HepG2 (cell line): Measurements from ENCODE around the gene MECR. TPM values are rescaled to one million over a fixed set of nuclear protein-coding genes. Genes with fewer than 3 reads are reported as not detected.

ENCODE experiments used
- ATAC-seq: fragments of 200-7000 bp; cut with Tn5 transposase; 3 replicates; pipeline ENCODE4 v1.9.1; 2020; ENCODE audit warnings: mild to moderate bottlenecking, moderate library complexity
- BruUV-seq: library from RNA; stranded (reverse); fragments of 400-500 nt; replicated peaks from 2 replicates; lab custom pipeline; 2021; lab: Mats Ljungman, UMichigan
- CTCF ChIA-PET: fragments of 300-600 bp; formaldehyde crosslinking; extraction: SDS; loops from one replicate; lab custom pipeline; 2021; ENCODE audit warnings: low total read pairs, inconsistent platforms, low intra/inter-chr PET ratio; lab: Yijun Ruan, JAX
- POLR2A ChIA-PET: fragments of 350-600 bp; sonication (Branson Sonifier 250); formaldehyde crosslinking; loops from one replicate; lab custom pipeline; 2020; ENCODE audit warnings: antibody characterized with exemption, inconsistent platforms; lab: Yijun Ruan, JAX
- DNase-seq: peaks from one replicate; pipeline ENCODE4 v3.0.0-alpha.2; 2015; ENCODE audit warnings: low spot score
- FAIRE-seq: peaks from 3 replicates; lab custom pipeline; 2011; peaks lifted over from hg19 to GRCh38; lab: Jason Lieb, UNC
- H2AFZ ChIP-seq: one replicate; pipeline ENCODE4 v1.6.1; 2011; ENCODE audit warnings: low read length, inconsistent platforms
- H3K27ac ChIP-seq: fragments of 300-600 bp; 3 replicates; pipeline ENCODE4 v1.8.0; 2011; ENCODE audit warnings: mixed run types, mild to moderate bottlenecking, mixed read lengths, low read length, inconsistent platforms; ENCODE audit not compliant: insufficient read depth; ENCODE audit errors: extremely low read length
- H3K27me3 ChIP-seq, 2 experiments: fragments of 200-600 bp in 1 of 2; 2 replicates in 1 of 2; 3 replicates in 1 of 2; pipeline versions ENCODE4 v1.6.0 to v1.8.0; 2011; ENCODE audit warnings: low read length in 2 of 2, mild to moderate bottlenecking in 2 of 2, moderate library complexity in 2 of 2, inconsistent platforms in 1 of 2; ENCODE audit not compliant: insufficient read depth in 2 of 2, control insufficient read depth in 1 of 2
- H3K36me3 ChIP-seq, 2 experiments: fragments of 200-600 bp in 1 of 2; replicated peaks in 1 of 2; 2 replicates in 1 of 2; 3 replicates in 1 of 2; pipeline versions ENCODE4 v1.5.1 to v1.8.0; 2011; ENCODE audit warnings: low read length in 2 of 2, inconsistent platforms in 1 of 2; ENCODE audit not compliant: insufficient read depth in 2 of 2, control insufficient read depth in 1 of 2
- H3K4me1 ChIP-seq: 2 replicates; pipeline ENCODE4 v1.5.1; 2012; ENCODE audit warnings: low read length, inconsistent platforms; ENCODE audit not compliant: insufficient read depth
- H3K4me2 ChIP-seq: 2 replicates; pipeline ENCODE4 v1.6.0; 2011; ENCODE audit warnings: low read depth, low read length, inconsistent platforms
- H3K4me3 ChIP-seq, 3 experiments: fragments of 200-600 bp in 1 of 3; sonication (generic), shearing (Covaris generic) in 1 of 3; replicated peaks in 1 of 3; 2 replicates each; pipeline ENCODE4 v1.5.1; 2011 to 2016; ENCODE audit warnings: low read length in 3 of 3, inconsistent platforms in 2 of 3, low read depth in 2 of 3, mild to moderate bottlenecking in 2 of 3, control low read depth in 1 of 3, mixed read lengths in 1 of 3; ENCODE audit not compliant: insufficient read depth in 1 of 3
- H3K79me2 ChIP-seq: one replicate; pipeline ENCODE4 v1.6.1; 2011; ENCODE audit warnings: low read length, inconsistent platforms; ENCODE audit not compliant: insufficient read depth
- H3K9ac ChIP-seq: 2 replicates; pipeline ENCODE4 v1.6.0; 2011; ENCODE audit warnings: mild to moderate bottlenecking, low read depth, low read length, inconsistent platforms; ENCODE audit not compliant: insufficient read depth
- H3K9me3 ChIP-seq: 2 replicates; pipeline ENCODE4 v1.5.1; 2012; ENCODE audit warnings: mild to moderate bottlenecking, low read length
- H4K20me1 ChIP-seq: 2 replicates; pipeline ENCODE4 v1.6.0; 2011; ENCODE audit warnings: inconsistent platforms, mild to moderate bottlenecking, low read length, moderate library complexity; ENCODE audit not compliant: insufficient read depth
- CHD4 ChIP-seq: fragments of 200-600 bp; sonication (generic); IDR thresholded peaks from 2 replicates; pipeline ENCODE4 v1.7.0; 2017; ENCODE audit warnings: mild to moderate bottlenecking, low read length, borderline replicate concordance
- CREB1 ChIP-seq, 2 experiments: fragments of 450-650 bp in 1 of 2; IDR thresholded peaks; 2 replicates each; pipeline ENCODE4 v1.6.1; 2016 to 2017; ENCODE audit warnings: control low read depth in 1 of 2, mild to moderate bottlenecking in 1 of 2, missing compliant biosample characterization in 1 of 2, missing genetic modification characterization in 1 of 2
- ETS1 ChIP-seq: sonication (generic); formaldehyde crosslinking; IDR thresholded peaks from 2 replicates; pipeline ENCODE4 v1.4.0; 2020; ENCODE audit warnings: missing genetic modification reagents
- KDM1A ChIP-seq: IDR thresholded peaks from 2 replicates; pipeline ENCODE4 v1.6.1; 2016; ENCODE audit warnings: missing compliant biosample characterization
- LCORL ChIP-seq, 2 experiments: fragments of 450-650 bp in 1 of 2; sonication (generic) in 1 of 2; formaldehyde crosslinking in 1 of 2; IDR thresholded peaks; 2 replicates each; pipeline versions ENCODE4 v1.5.0 to v1.6.1; 2017 to 2020; ENCODE audit warnings: antibody characterized with exemption in 1 of 2, missing genetic modification reagents in 1 of 2
- SOX6 ChIP-seq, 2 experiments: fragments of 450-650 bp in 1 of 2; sonication (generic) in 1 of 2; formaldehyde crosslinking in 1 of 2; IDR thresholded peaks; 2 replicates each; pipeline versions ENCODE4 v1.4.0 to v1.6.1; 2017 to 2020; ENCODE audit warnings: antibody characterized with exemption in 1 of 2, mild to moderate bottlenecking in 1 of 2, missing genetic modification reagents in 1 of 2
- YY1 ChIP-seq: IDR thresholded peaks from 2 replicates; pipeline ENCODE4 v1.6.1; 2011; ENCODE audit warnings: low read length, low read depth, moderate library complexity, mild to moderate bottlenecking; ENCODE audit not compliant: insufficient read depth, insufficient replicate concordance
- ZFP36L1 ChIP-seq: sonication (generic); formaldehyde crosslinking; IDR thresholded peaks from 2 replicates; pipeline ENCODE4 v1.8.0; 2022; ENCODE audit warnings: mild to moderate bottlenecking, missing genetic modification reagents, moderate library complexity
- ZMYM3 ChIP-seq: sonication (generic); formaldehyde crosslinking; IDR thresholded peaks from 2 replicates; pipeline ENCODE4 v1.5.1; 2020; ENCODE audit warnings: mild to moderate bottlenecking, missing genetic modification reagents
- ZNF24 ChIP-seq: fragments of 450-650 bp; IDR thresholded peaks from 2 replicates; pipeline ENCODE4 v1.6.1; 2017; ENCODE audit warnings: antibody characterized with exemption, mild to moderate bottlenecking
- ZNF629 ChIP-seq: sonication (generic); formaldehyde crosslinking; conservative IDR thresholded peaks from 2 replicates; pipeline ENCODE4 v1.5.0; 2020; ENCODE audit warnings: missing genetic modification reagents
- WGBS: methylation state at CpG from one replicate; pipeline ENCODE4 v1.1.6; 2017; ENCODE audit warnings: low lambda C conversion rate; 5-methylcytosine and 5-hydroxymethylcytosine counted together
- in situ Hi-C: cut with HindIII; loops from 2 replicates; pipeline ENCODE4 v1.10.0; 2017; ENCODE audit warnings: low pct_unique_long_range_greater_than_20kb; ENCODE audit not compliant: extremely low pct_ligation_motif_present
- intact Hi-C: fragments of 100-400 bp; cut with micrococcal nuclease; formaldehyde crosslinking; loops from one replicate; pipeline ENCODE4 v1.10.0; 2022; ENCODE audit not compliant: unreplicated experiment
- polyA plus RNA-seq, 8 experiments: library from polyadenylated mRNA; depleted of rRNA in 3 of 8; stranded (reverse) in 7 of 8; unstranded in 1 of 8; fragments of >200 nt; fragmentation: Illumina TruSeq in 4 of 8; extraction: Trizol in 4 of 8; gene quantifications; 2 replicates each; pipeline versions ENCODE4 v1.2.1 to v1.2.3, GENCODE V29; 2011 to 2016; ENCODE audit warnings: low read depth in 4 of 8, missing spikeins in 1 of 8, mixed read lengths in 1 of 8; ENCODE audit not compliant: insufficient read depth in 1 of 8
- total RNA-seq, 5 experiments: library from RNA; depleted of rRNA; stranded (reverse); fragments of >200 nt; fragmentation: Illumina TruSeq; extraction: Trizol; gene quantifications; 2 replicates each; pipeline ENCODE4 v1.2.3, GENCODE V29; 2016; ENCODE audit warnings: low read depth in 1 of 5

Gene MECR
- total and polyA plus RNA-seq, 2 of the 13 experiments (the other 11 are each of a cell fraction or from before 2014, with no cell fraction given) = 18.8 to 24.9 TPM

- POLR2A ChIA-PET = interaction anchor here (1.6 to 1.9 kb wide), 2 partner anchors 9 to 48 kb away, joined by 4 to 9 read pairs; partner anchors contain the start of gene SRSF4
- Histone ChIP-seq H3K27me3 (peaks cover 0 to 14% of the 10 kb centered on the region in 2 experiments; a peak in 1 of 5 replicates), H2AFZ (no peak overlapping the region), H3K36me3 (no peaks in the 10 kb centered on the region; a peak in 1 of 5 replicates), H4K20me1 (no peaks in the 10 kb centered on the region), H3K4me1 (peaks cover 59% of the 10 kb centered on the region), H3K79me2 (peaks cover 16% of the 10 kb centered on the region), H3K4me2 (peak overlapping the region; percentile 94), H3K27ac (peak overlapping the region; percentile 43), H3K9me3 (no peaks in the 10 kb centered on the region), H3K4me3 (peak overlapping the region; percentile 72 to 83 (median 82)), H3K9ac (peak overlapping the region; percentile 74)
- DNase-seq (no peak), ATAC-seq (no peak), FAIRE-seq (no peak)
- no TSS peak for BruUV-seq
- CTCF ChIA-PET = no interaction called here
- in situ Hi-C loops = loop anchor here (10.0 kb wide), 3 partner anchors 225 to 875 kb away; no protein-coding TSS in a partner anchor
- 7% methylated on average over 4 of the region's 4 CpGs for WGBS
- intact Hi-C loops = loop anchor here (10.0 kb wide), 2 partner anchors 115 to 1475 kb away; no protein-coding TSS in a partner anchor
- peak; percentile 91 for TF ChIP-seq CHD4
- TF ChIP-seq LCORL (IDR thresholded peaks at IDR 0.05) = no peak
- TF ChIP-seq LCORL (CRISPR knock-in tag; IDR thresholded peaks at IDR 0.05) = peak; percentile 8; the same call in 1 of the 2 replicates
- TF ChIP-seq ZFP36L1 (CRISPR knock-in tag) = no peak
- peak; percentile 74; the same call in 1 of the 2 replicates for TF ChIP-seq KDM1A (CRISPR knock-in tag)
- TF ChIP-seq ETS1 = no peak
- TF ChIP-seq YY1 = no peak
- no peak for TF ChIP-seq CREB1 (IDR thresholded peaks at IDR 0.05)
- no peak for TF ChIP-seq CREB1 (CRISPR knock-in tag; IDR thresholded peaks at IDR 0.05)
- peak; percentile 95 for TF ChIP-seq ZNF629
- 0 out of 2 replicates have a peak, but pooled peaks have one; percentile 12 for TF ChIP-seq ZNF24
- no peak for TF ChIP-seq SOX6 (IDR thresholded peaks at IDR 0.05)
- peak; percentile 1; the same call in 1 of the 2 replicates for TF ChIP-seq SOX6 (CRISPR knock-in tag; IDR thresholded peaks at IDR 0.05)
- TF ChIP-seq ZMYM3 (CRISPR knock-in tag) = peak; percentile 59; the same call in 1 of the 2 replicates
Measured at GRCh38 chr1:29230204-29230552, 556 bp downstream of the MECR start.
